Panc1 (cell line): ENCODE measurements around the gene NKAIN4. TPM values are rescaled to one million over a fixed set of nuclear protein-coding genes. Genes with fewer than 3 reads are reported as not detected.
A peak's percentile ranks its signal among the peaks of the same experiment; 100 is the strongest.

Experiments
- ATAC-seq: fragments of 200-7000 bp; cut with Tn5 transposase; 2 replicates; pipeline ENCODE4 v1.9.1; 2020; ENCODE audit warnings: mild to moderate bottlenecking, moderate library complexity
- BruUV-seq: library from RNA; stranded (reverse); fragments of 400-500 nt; replicated peaks from 2 replicates; lab custom pipeline; 2021; lab: Mats Ljungman, UMichigan
- CTCF ChIA-PET: fragments of 300-600 bp; sonication (Branson Sonifier 250); formaldehyde crosslinking; loops from one replicate; lab custom pipeline; 2022; ENCODE audit warnings: antibody characterized with exemption; lab: Charles Lee
- POLR2A ChIA-PET: fragments of 300-600 bp; sonication (Branson Sonifier 250); formaldehyde crosslinking; loops from one replicate; lab custom pipeline; 2022; ENCODE audit warnings: antibody characterized with exemption; lab: Charles Lee
- DNase-seq: peaks from one replicate; pipeline ENCODE4 v3.0.0-alpha.2; 2010; ENCODE audit warnings: low read depth, low spot score
- H3K27ac ChIP-seq: 2 replicates; pipeline ENCODE4 v1.5.1; 2011; ENCODE audit warnings: mild to moderate bottlenecking, low read length, inconsistent platforms
- H3K27me3 ChIP-seq: fragments of 200-500 bp; sonication (Bioruptor generic); 2 replicates; pipeline ENCODE4 v1.6.0; 2014; ENCODE audit warnings: low read length, inconsistent platforms; ENCODE audit not compliant: control insufficient read depth, insufficient read depth
- H3K36me3 ChIP-seq: fragments of 200-500 bp; sonication (Bioruptor generic); 2 replicates; pipeline ENCODE4 v1.5.1; 2014; ENCODE audit warnings: inconsistent platforms, mild to moderate bottlenecking, low read length, moderate library complexity; ENCODE audit not compliant: control insufficient read depth, insufficient read depth
- H3K4me1 ChIP-seq: 2 replicates; pipeline ENCODE4 v1.5.1; 2011; ENCODE audit warnings: inconsistent platforms, mild to moderate bottlenecking, low read length, moderate library complexity; ENCODE audit not compliant: control insufficient read depth, insufficient read depth
- H3K4me3 ChIP-seq, 2 experiments: 2 replicates each; pipeline ENCODE4 v1.5.1; 2011 to 2012; ENCODE audit warnings: low read depth in 2 of 2, low read length in 2 of 2, mild to moderate bottlenecking in 2 of 2, inconsistent platforms in 1 of 2, moderate library complexity in 1 of 2
- H3K9me3 ChIP-seq: fragments of 200-500 bp; sonication (Bioruptor generic); 2 replicates; pipeline ENCODE4 v1.5.1; 2014; ENCODE audit warnings: low read depth, mild to moderate bottlenecking, inconsistent platforms, low read length, moderate library complexity; ENCODE audit not compliant: control insufficient read depth, insufficient read depth
- CTCF ChIP-seq: fragments of 450-650 bp; IDR thresholded peaks from 2 replicates; pipeline ENCODE4 v1.5.1; 2017; ENCODE audit warnings: mild to moderate bottlenecking
- POLR2AphosphoS5 ChIP-seq: IDR thresholded peaks from 2 replicates; pipeline ENCODE4 v1.6.1; 2012; ENCODE audit warnings: mild to moderate bottlenecking, low read depth, low read length, moderate library complexity
- REST ChIP-seq, 2 experiments: IDR thresholded peaks; 2 replicates each; pipeline ENCODE4 v1.6.1; 2011 to 2012; ENCODE audit warnings: low read depth in 2 of 2, control low read depth in 1 of 2, low read length in 1 of 2, mild to moderate bottlenecking in 1 of 2, moderate library complexity in 1 of 2; ENCODE audit not compliant: insufficient read depth in 1 of 2
- SIN3A ChIP-seq: IDR thresholded peaks from 2 replicates; pipeline ENCODE4 v1.6.1; 2012; ENCODE audit warnings: low read depth, mild to moderate bottlenecking, low read length, moderate library complexity, borderline replicate concordance; ENCODE audit not compliant: insufficient read depth
- TCF7L2 ChIP-seq: IDR thresholded peaks from 2 replicates; pipeline ENCODE4 v1.6.1; 2011; ENCODE audit warnings: mild to moderate bottlenecking, low read depth, low read length, inconsistent platforms
- in situ Hi-C: cut with HindIII; loops from 2 replicates; pipeline ENCODE4 v1.10.0; 2016; ENCODE audit warnings: low sequenced_read_pairs, low pct_unique_long_range_greater_than_20kb
- intact Hi-C: fragments of 100-400 bp; cut with micrococcal nuclease; formaldehyde crosslinking; loops from one replicate; pipeline ENCODE4 v1.10.0; 2022; ENCODE audit not compliant: unreplicated experiment
- total RNA-seq: library from RNA; stranded (reverse); gene quantifications from one replicate; pipeline ENCODE4 v1.2.1, GENCODE V29; 2021; ENCODE audit not compliant: unreplicated experiment

Gene NKAIN4
- total RNA-seq, 1 experiment from 2014 or later: 5.5 TPM

GRCh38 chr20:63227260-63227659 lies 27.0 kb downstream of the NKAIN4 start:
- Histone ChIP-seq H3K27me3 (no peaks in the 10 kb centered on the region), H3K4me1 (peaks cover 45% of the 10 kb centered on the region), H3K9me3 (no peaks in the 10 kb centered on the region), H3K4me3 (no peak overlapping the region), H3K36me3 (no peaks in the 10 kb centered on the region), H3K27ac (no peak overlapping the region)
- TF ChIP-seq CTCF (no peak), POLR2AphosphoS5 (no peak)
- POLR2A ChIA-PET: no interaction called here
- BruUV-seq: no TSS peak
- no peak for DNase-seq
- ATAC-seq: no peak
- intact Hi-C loops (no loop called here), in situ Hi-C loops (no loop called here)
- CTCF ChIA-PET: no interaction called here

GRCh38 chr20:63226042-63226943 lies 28.0 kb downstream of the NKAIN4 start:
- ChIA-PET POLR2A (no interaction called here), CTCF (interaction anchor here (4.1 kb wide), 1 partner anchor 8 kb away, joined by 52 read pairs; the partner anchor contains the start of gene BIRC7)
- no TSS peak for BruUV-seq
- peak overlapping the region; percentile 29; the same call in 1 of the 2 replicates for H3K27ac ChIP-seq
- in situ Hi-C loops: no loop called here
- no peaks in the 10 kb centered on the region for H3K27me3 ChIP-seq
- peaks cover 35% of the 10 kb centered on the region for H3K4me1 ChIP-seq
- TF ChIP-seq CTCF: no peak
- TF ChIP-seq TCF7L2: no peak
- no peak for TF ChIP-seq POLR2AphosphoS5
- intact Hi-C loops: no loop called here
- no peak overlapping the region for H3K4me3 ChIP-seq
- no peaks in the 10 kb centered on the region for H3K9me3 ChIP-seq
- no peaks in the 10 kb centered on the region for H3K36me3 ChIP-seq
- ATAC-seq: no peak
- no peak for DNase-seq

GRCh38 chr20:63225082-63225454 lies 29.2 kb downstream of the NKAIN4 start:
- DNase-seq (no peak), ATAC-seq (peak; percentile 29)
- Histone ChIP-seq H3K4me1 (peaks cover 26% of the 10 kb centered on the region), H3K36me3 (no peaks in the 10 kb centered on the region), H3K4me3 (no peak overlapping the region; a peak in 1 of 4 replicates), H3K27ac (peak overlapping the region; percentile 67), H3K9me3 (no peaks in the 10 kb centered on the region), H3K27me3 (no peaks in the 10 kb centered on the region)
- BruUV-seq: no TSS peak
- intact Hi-C loops: no loop called here
- TF ChIP-seq CTCF (no peak), REST (IDR thresholded peaks at IDR 0.05; ENCODE audit: insufficient read depth in 1 of 2, low read depth in 2 of 2, low read length in 1 of 2) (no peak), TCF7L2 (no peak), POLR2AphosphoS5 (no peak), SIN3A (no peak)
- POLR2A ChIA-PET: no interaction called here
- CTCF ChIA-PET: interaction anchor here (2.6 to 4.1 kb wide), 4 partner anchors 9 to 66 kb away, joined by 8 to 52 read pairs (median 19); partner anchors contain the start of gene BIRC7
- in situ Hi-C loops: no loop called here
